Stimulated activated naive CD8-positive, alpha-beta T cell treated with anti-CD3 and anti-CD28 coated beads, Interleukin-15, amount 100 ng/mL, for 72 hours (primary cell): Measurements from ENCODE around the gene SV2C.

Experiments
- ATAC-seq: fragments of 150-1000 bp; cut with Tn5 transposase; 2 replicates; pipeline ENCODE4 v1.10.0; 2021; ENCODE audit warnings: mild to moderate bottlenecking, moderate library complexity
- DNase-seq, 2 donors: peaks; one replicate each; pipeline ENCODE4 v3.0.0; 2021 to 2022
- H3K27ac Mint-ChIP-seq, 2 donors: one replicate each; pipeline ENCODE4 v1.8.0; 2022; ENCODE audit warnings: mild to moderate bottlenecking in 2 of 2, mixed read lengths in 2 of 2, moderate library complexity in 2 of 2
- H3K27me3 Mint-ChIP-seq: one replicate; pipeline ENCODE4 v1.8.0; 2022; ENCODE audit warnings: mixed read lengths
- H3K4me1 Mint-ChIP-seq: one replicate; pipeline ENCODE4 v1.8.0; 2022; ENCODE audit warnings: mild to moderate bottlenecking, mixed read lengths
- H3K4me3 Mint-ChIP-seq, 2 donors: one replicate each; pipeline ENCODE4 v1.8.0; 2022; ENCODE audit warnings: mild to moderate bottlenecking in 2 of 2, mixed read lengths in 2 of 2, moderate library complexity in 1 of 2
- H3K9me3 Mint-ChIP-seq, 2 donors: one replicate each; pipeline ENCODE4 v1.8.0; 2022; ENCODE audit warnings: mixed read lengths in 2 of 2

Gene SV2C

DNA sequence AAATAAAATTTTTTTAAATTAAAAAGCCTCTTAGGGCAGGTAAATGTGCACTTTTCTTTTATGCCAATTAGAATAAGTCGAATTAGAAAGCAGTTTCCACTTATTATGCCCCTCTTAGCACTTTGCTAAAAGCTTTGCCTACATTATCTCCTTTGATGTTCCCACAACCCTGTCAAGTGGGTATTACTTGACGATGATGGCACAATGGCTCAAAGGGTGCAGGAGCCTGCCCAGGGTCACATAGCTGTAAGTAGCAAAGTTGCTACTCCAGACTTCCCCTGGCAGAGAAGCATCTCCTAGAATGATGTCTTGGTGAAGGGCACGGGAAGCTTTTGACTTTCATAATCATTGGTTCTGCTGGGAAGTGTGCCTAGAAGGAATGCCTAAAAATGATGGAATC, 301.5 kb downstream of the SV2C start:
- H3K4me1 Mint-ChIP-seq: peaks cover 38% of the 10 kb centered on the region
- no peaks in the 10 kb centered on the region for H3K9me3 Mint-ChIP-seq
- H3K4me3 Mint-ChIP-seq: no peak overlapping the region
- DNase-seq: no peak
- H3K27me3 Mint-ChIP-seq: no peaks in the 10 kb centered on the region
- no peak overlapping the region for H3K27ac Mint-ChIP-seq
- ATAC-seq: no peak

DNA sequence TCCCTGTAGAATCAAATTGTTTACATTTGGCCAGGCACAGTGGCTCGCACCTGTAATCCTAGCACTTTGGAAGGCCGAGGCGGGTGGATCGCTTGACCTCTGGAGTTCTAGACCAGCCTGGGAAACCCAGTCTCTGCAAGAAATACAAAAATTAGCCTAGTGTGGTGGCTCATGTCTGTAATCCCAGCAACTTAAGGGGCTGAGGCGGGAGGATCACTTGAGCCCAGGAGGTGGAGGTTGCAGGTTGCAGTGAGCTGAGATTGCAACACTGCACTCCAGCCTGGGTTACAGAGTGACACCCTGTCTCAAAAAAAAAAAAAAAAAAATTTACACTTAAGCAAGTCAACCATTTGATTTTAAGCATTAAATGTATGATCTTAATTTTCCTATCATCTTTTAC, 302.4 kb downstream of the SV2C start:
- no peak overlapping the region for H3K27ac Mint-ChIP-seq
- no peak overlapping the region for H3K4me3 Mint-ChIP-seq

DNA sequence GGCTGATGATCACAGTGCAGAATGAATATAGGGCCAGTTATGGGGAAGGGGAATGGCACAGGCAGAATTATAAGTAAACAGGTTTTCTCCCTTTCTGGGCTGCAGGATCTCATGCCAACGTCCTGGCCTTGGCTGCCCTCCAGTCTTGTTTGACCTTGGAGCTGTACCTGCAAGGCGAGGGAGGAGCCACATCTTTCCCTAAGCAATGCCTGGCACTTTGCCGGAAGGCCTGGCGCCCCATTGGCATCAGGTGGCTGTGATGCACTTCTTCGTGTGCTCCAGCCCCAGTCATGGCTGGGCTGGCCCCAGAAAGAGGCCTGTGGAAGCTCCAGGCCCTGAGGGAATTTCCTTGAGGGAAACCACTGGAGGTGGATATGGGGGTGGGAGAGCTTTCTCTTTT, 303.2 kb downstream of the SV2C start:
- no peak for ATAC-seq
- H3K27ac Mint-ChIP-seq: no peak overlapping the region
- no peaks in the 10 kb centered on the region for H3K9me3 Mint-ChIP-seq
- H3K4me1 Mint-ChIP-seq: peaks cover 46% of the 10 kb centered on the region
- H3K4me3 Mint-ChIP-seq: no peak overlapping the region
- no peaks in the 10 kb centered on the region for H3K27me3 Mint-ChIP-seq
- DNase-seq: no peak

More for the DNA sequence above, 302.4 kb downstream of the SV2C start:
- no peak for ATAC-seq
- H3K4me1 Mint-ChIP-seq: peaks cover 41% of the 10 kb centered on the region
- no peak for DNase-seq
- no peaks in the 10 kb centered on the region for H3K9me3 Mint-ChIP-seq
- no peaks in the 10 kb centered on the region for H3K27me3 Mint-ChIP-seq

DNA sequence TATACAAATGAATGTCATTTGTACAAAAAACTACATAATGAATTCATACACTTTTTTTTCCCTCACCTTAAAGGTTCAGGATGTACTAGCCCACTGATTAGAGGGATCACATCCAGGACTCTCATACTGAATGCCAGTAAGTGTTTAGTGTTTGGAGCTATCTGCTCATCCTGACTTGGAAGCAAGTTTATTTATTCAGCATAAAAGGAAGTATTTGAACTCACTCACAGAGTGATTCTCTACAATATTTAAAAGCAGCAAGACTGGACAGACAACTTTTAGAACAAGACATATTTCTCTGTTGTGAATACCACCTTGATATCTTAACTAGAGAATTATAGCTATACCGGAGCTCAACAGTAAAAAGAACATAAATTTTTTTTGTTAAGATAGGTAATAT, 305.1 kb downstream of the SV2C start:
- no peaks in the 10 kb centered on the region for H3K27me3 Mint-ChIP-seq
- no peaks in the 10 kb centered on the region for H3K9me3 Mint-ChIP-seq
- no peak overlapping the region for H3K27ac Mint-ChIP-seq
- ATAC-seq (no peak), DNase-seq (no peak)
- H3K4me1 Mint-ChIP-seq: peaks cover 56% of the 10 kb centered on the region
- H3K4me3 Mint-ChIP-seq: no peak overlapping the region

DNA sequence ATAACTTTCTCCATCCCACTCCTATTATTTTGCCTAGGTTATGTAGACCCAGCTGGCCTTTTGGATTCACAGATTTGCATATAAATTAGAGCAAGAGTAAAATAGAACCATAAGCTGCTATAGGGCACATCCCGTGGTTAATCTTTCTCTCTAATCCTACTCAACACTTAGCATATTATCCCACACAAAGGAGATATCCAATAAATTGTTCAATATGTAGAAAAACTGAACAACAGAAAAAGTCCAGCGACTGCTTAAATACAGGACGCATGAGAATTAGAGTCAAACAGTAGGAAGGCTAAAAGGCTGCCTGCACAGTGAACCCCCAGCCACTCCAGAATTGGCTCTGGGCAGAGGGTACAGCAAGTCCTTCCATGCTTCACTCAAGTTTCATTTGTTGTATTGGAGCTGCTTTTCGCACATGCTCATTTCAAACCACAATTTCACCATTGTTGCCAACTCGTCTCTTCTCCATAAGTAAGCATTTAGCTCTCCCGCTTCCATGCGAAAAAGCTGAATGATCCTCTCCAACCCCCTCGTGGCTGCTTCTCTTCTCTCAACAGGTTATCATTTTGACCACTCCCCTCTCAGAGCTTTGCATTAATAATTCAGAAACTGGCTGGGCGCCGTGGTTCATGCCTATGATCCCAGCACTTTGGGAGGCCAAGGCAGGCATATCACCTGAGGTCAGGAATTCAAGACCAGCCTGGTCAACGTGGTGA, 305.8 kb downstream of the SV2C start:
- DNase-seq: no peak
- Mint-ChIP-seq H3K27ac (peak overlapping the region in 1 of 2 donors; percentile 2), H3K27me3 (no peaks in the 10 kb centered on the region), H3K4me1 (peaks cover 56% of the 10 kb centered on the region), H3K9me3 (no peaks in the 10 kb centered on the region), H3K4me3 (no peak overlapping the region)
- no peak for ATAC-seq

DNA sequence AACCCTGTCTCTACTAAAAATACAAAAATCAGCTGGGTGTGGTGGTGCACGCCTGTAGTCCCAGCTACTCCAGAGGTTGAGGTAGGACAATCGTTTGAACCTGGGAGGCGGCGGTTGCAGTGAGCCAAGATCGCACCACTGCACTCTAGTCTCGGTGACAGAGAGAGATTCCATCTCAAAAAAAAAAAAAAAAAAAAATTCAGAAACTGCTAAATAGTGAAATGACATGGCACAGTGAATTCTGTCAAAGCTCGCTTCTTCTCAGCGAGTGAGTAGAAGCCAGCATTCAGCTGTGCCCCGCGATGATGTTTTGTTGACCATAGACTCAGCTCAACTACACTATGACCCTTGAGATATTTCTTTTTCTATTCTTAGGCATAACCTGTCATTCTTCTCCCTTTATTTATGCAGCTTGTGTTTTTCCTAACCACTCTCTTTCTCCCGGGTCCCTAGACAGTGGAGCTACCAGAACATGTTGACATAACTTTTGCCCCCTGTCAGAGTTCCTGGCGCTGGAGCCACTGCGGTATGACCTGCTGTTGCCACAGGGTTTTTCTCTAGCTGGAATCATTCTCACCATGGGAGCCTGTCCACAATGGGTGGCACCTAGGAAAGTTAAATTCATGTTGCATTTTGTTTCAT, 306.5 kb downstream of the SV2C start:
- ATAC-seq (no peak), DNase-seq (no peak)
- no peak overlapping the region for H3K27ac Mint-ChIP-seq
- no peak overlapping the region for H3K4me3 Mint-ChIP-seq
- peaks cover 56% of the 10 kb centered on the region for H3K4me1 Mint-ChIP-seq
- no peaks in the 10 kb centered on the region for H3K27me3 Mint-ChIP-seq
- no peaks in the 10 kb centered on the region for H3K9me3 Mint-ChIP-seq

DNA sequence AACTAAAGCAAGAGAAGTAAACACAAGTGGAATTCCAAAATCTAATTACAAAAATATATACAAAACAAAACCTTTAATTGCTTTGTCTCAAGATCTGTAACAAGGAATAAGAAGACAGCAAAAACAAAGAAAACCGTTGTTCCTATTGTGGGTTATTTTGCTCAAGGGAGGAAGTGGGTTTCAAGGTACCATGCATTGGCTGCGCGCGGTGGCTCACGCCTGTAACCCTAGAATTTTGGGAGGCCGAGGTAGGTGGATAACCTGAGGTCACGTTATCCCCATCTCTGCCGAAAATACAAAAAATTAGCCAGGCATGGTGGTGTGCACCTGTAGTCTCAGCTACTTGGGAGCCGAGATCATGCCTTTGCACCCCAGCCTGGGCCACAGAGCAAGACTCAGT, 307.8 kb downstream of the SV2C start:
- Mint-ChIP-seq H3K9me3 (no peaks in the 10 kb centered on the region), H3K4me1 (peaks cover 50% of the 10 kb centered on the region), H3K4me3 (no peak overlapping the region), H3K27ac (no peak overlapping the region), H3K27me3 (no peaks in the 10 kb centered on the region)
- no peak for ATAC-seq
- DNase-seq: no peak

DNA sequence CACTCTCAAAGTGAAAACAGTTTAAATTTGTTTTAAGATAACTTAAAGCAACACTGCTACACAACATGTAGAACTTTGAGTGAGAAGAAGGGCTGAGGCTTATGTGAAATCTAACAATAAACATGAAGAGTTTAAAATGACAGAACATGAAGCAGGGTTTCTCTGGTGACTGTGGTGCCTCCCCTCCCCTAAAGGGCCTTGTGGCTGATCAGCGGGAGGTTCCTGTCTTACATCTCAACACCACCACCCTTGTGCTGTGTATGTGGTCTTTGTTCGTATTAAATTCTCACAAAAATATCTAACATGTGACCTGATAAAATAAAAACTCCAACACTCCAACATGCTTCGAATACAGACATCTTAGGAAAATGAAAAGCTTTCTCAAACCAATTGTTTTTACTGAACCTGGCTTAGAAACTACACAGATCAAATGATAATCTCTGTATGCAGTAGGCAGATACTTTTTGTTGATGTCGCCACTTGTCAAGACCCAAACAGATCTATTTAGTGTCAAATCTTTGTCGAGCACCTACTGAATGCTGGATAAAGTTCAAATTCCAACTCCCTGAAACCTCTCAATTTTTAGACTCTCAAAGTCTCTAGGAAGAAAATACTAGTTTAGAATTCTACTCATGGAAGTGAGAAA, 310.0 kb downstream of the SV2C start:
- no peaks in the 10 kb centered on the region for H3K27me3 Mint-ChIP-seq
- peaks cover 50% of the 10 kb centered on the region for H3K4me1 Mint-ChIP-seq
- H3K27ac Mint-ChIP-seq: peak overlapping the region; percentile 30 to 68
- no peak for DNase-seq
- no peaks in the 10 kb centered on the region for H3K9me3 Mint-ChIP-seq
- peak; percentile 72 for ATAC-seq
- H3K4me3 Mint-ChIP-seq: peak overlapping the region in 1 of 2 donors; percentile 11

DNA sequence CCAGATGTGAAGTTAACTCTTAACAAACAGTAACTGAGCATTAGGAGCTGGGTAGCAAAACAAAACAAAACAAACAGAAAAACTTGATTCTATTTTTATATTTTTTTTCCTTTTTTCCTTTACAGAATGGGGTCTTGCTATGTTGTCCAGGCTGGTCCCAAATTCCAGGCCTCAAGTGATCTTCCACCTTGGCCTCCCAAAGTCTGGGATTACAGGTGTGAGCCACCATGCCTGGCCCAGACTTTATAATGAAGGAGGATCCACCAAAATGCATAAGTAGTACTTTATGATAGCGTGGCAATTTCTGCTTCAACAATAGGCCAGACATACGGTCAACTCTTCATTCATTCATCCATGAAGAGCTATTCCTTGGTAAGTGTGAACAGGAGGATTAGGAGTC, 314.0 kb downstream of the SV2C start:
- no peak for DNase-seq
- Mint-ChIP-seq H3K27me3 (no peaks in the 10 kb centered on the region), H3K9me3 (no peaks in the 10 kb centered on the region), H3K4me1 (peaks cover 29% of the 10 kb centered on the region), H3K27ac (no peak overlapping the region), H3K4me3 (no peak overlapping the region)
- ATAC-seq: no peak

DNA sequence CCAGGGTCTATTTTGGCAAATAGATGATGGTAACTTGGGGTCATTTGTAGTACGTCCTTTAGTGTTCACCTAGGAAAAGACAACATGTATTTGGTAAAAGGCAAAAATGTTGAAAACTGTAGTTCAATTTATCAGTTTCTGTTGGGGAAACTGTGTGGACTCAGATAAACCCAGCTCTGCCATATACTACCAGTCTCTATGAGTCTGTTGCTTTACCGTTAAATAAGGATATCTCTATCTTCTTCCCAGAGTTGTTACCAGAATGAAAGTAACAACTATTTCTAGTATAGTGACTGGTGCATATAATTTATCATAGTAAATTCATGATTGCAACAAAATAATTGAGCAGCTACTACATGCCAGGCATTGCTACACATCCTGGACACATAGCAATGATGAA, 316.1 kb downstream of the SV2C start:
- no peaks in the 10 kb centered on the region for H3K9me3 Mint-ChIP-seq
- H3K27ac Mint-ChIP-seq: no peak overlapping the region
- H3K27me3 Mint-ChIP-seq: no peaks in the 10 kb centered on the region
- no peak for DNase-seq
- H3K4me1 Mint-ChIP-seq: peaks cover 16% of the 10 kb centered on the region
- no peak for ATAC-seq
- no peak overlapping the region for H3K4me3 Mint-ChIP-seq

DNA sequence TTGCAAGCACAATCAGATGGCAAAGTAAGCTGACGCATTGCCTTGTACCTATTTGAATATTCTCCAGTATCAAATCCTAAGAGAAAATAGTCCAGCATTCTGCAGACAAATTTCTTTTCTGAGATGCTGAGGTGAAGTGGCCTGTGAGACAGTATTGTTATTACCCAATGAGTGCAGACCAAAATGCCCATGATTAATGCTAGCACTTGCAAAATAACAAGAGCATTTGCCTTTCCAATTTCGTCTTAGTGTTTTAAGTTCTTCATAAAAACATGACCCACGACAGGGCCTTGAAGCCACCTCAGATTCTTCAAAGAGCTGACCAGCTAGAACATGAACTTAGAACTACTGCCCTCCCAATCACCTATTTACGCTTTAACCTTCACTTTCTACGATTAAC, 317.3 kb downstream of the SV2C start:
- DNase-seq (no peak), ATAC-seq (no peak)
- Mint-ChIP-seq H3K4me1 (peaks cover 18% of the 10 kb centered on the region), H3K4me3 (no peak overlapping the region), H3K27ac (no peak overlapping the region), H3K9me3 (no peaks in the 10 kb centered on the region), H3K27me3 (no peaks in the 10 kb centered on the region)

DNA sequence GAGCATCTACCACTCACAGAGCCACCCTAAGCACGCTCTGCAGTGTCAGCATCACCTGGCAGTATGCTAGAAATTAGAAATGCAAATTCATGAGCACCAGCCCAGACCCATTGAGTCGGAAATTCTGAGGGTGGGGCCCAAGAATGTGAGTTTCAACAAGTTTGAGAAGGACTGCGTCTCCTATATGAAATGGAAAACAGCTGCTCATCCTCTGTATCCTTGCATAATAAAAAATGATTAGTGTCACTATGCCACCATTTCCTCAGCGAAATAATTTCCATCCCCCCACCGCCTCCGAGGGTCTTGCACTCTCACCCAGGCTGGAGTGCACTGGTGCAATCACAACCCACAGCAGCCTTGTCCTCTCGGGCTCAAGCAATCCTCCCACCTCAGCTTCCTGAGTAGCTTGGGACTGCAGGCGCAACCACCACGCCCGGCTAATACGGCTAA, 318.6 kb downstream of the SV2C start:
- H3K9me3 Mint-ChIP-seq: no peaks in the 10 kb centered on the region
- peak overlapping the region; percentile 90 to 99 for H3K4me3 Mint-ChIP-seq
- peak; percentile 7 to 14 for DNase-seq
- H3K27ac Mint-ChIP-seq: peak overlapping the region in 1 of 2 donors; percentile 100
- peaks cover 32% of the 10 kb centered on the region for H3K4me1 Mint-ChIP-seq
- ATAC-seq: no peak
- H3K27me3 Mint-ChIP-seq: no peaks in the 10 kb centered on the region

DNA sequence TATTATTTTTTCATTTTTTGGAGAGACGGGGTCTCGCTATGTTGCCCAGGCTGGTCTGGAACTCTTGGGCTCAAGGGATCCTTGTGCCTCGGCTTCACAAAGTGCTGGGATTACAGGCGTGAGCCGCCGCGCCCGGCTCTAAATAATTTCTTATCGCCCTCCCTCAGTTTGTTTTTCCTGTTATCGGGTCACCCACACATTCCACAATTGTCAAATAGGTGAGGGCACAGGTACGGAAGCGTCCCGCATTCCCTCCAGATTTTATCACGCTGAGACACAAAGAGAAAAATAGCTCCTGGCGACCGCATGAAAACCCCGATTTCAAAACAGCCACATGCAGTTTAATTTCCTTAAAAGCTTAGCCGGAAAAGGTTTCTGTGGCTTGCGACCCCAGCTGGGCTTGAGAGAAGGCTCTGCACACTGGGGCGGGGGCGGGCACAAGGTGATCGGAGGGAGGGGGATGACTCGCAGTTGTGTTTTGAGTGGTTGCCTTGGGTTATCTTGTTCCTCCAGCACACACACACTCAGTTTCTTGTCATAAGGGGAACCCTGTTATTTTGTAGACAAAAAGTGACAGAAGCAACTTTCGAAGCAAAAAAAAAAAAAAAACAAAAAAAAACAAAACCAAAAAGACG, 319.2 kb downstream of the SV2C start:
- ATAC-seq: peak; percentile 66
- H3K9me3 Mint-ChIP-seq: no peaks in the 10 kb centered on the region
- H3K27me3 Mint-ChIP-seq: no peaks in the 10 kb centered on the region
- DNase-seq: peak; percentile 64 to 84
- H3K27ac Mint-ChIP-seq: peak overlapping the region; percentile 96 to 100
- peaks cover 37% of the 10 kb centered on the region for H3K4me1 Mint-ChIP-seq
- peak overlapping the region; percentile 90 to 99 for H3K4me3 Mint-ChIP-seq

DNA sequence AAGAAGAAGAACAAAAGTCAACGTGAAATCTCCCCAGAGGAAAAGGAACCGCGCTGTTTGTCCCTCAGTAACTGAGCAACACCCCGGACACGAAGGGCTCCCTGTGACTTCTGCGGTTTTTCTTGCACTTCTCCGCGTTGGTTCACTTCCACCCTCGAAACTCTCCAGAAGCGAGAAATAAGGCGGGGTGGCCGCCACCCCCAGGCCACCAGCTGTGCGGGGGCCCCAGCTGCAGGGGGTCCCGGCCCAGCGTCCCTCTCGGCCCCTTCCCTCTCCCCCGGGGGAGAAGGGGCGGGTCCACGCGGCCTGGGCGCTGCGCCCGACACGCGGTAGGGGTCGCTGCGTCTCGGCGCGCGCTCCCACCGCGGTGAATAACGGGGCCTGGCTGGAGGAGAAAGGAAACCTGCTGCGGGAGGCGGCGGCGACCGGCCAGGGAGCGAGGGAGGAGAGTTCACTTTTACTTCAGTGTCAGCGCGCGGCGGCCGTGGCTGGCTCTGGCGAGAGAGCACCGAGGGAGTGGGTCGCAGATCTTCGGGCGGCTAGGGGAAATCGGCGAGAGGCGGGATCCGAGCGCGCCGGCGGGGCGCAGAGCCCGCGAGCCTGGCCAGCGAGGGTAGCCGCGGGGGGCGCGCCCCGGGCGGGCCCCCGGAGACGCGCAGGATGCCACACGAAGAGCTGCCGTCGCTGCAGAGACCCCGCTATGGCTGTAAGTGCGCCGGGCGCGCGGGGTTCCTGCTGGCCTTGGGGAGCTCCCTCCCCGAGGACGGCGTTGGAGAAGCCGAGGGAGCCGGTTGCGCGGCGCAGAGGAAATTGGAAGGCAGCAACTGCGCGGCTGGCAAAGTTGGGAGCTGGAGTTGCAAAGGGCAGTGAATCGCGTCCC, 319.9 kb downstream of the SV2C start, which contains the start of gene IQGAP2:
IQGAP2 (plus strand) TSS at position 400 of the 880 bp plus-strand sequence; CDS start at position 661, 261 bp downstream.
- peak within 1 kb of the TSS; percentile 97 to 100 for H3K27ac Mint-ChIP-seq
- H3K4me1 Mint-ChIP-seq: peaks cover 38% of the 10 kb centered on the region
- peak within 1 kb of the TSS; percentile 90 to 99 for H3K4me3 Mint-ChIP-seq
- H3K27me3 Mint-ChIP-seq: no peaks in the 10 kb centered on the region
- DNase-seq (peak; percentile 89 to 93), ATAC-seq (peak; percentile 61)
- no peaks in the 10 kb centered on the region for H3K9me3 Mint-ChIP-seq
